HepG2 (cell line): ENCODE data around the gene GRB2. TPM values are rescaled to one million over a fixed set of nuclear protein-coding genes. Genes with fewer than 3 reads are reported as not detected.

ENCODE experiments used
- ATAC-seq: fragments of 200-7000 bp; cut with Tn5 transposase; 3 replicates; pipeline ENCODE4 v1.9.1; 2020; ENCODE audit warnings: mild to moderate bottlenecking, moderate library complexity
- BruUV-seq: library from RNA; stranded (reverse); fragments of 400-500 nt; replicated peaks from 2 replicates; lab custom pipeline; 2021; lab: Mats Ljungman, UMichigan
- CTCF ChIA-PET: fragments of 300-600 bp; formaldehyde crosslinking; extraction: SDS; loops from one replicate; lab custom pipeline; 2021; ENCODE audit warnings: low total read pairs, inconsistent platforms, low intra/inter-chr PET ratio; lab: Yijun Ruan, JAX
- POLR2A ChIA-PET: fragments of 350-600 bp; sonication (Branson Sonifier 250); formaldehyde crosslinking; loops from one replicate; lab custom pipeline; 2020; ENCODE audit warnings: antibody characterized with exemption, inconsistent platforms; lab: Yijun Ruan, JAX
- DNase-seq: peaks from one replicate; pipeline ENCODE4 v3.0.0-alpha.2; 2015; ENCODE audit warnings: low spot score
- FAIRE-seq: peaks from 3 replicates; lab custom pipeline; 2011; peaks lifted over from hg19 to GRCh38; lab: Jason Lieb, UNC
- H2AFZ ChIP-seq: one replicate; pipeline ENCODE4 v1.6.1; 2011; ENCODE audit warnings: low read length, inconsistent platforms
- H3K27ac ChIP-seq: fragments of 300-600 bp; 3 replicates; pipeline ENCODE4 v1.8.0; 2011; ENCODE audit warnings: mixed run types, mild to moderate bottlenecking, mixed read lengths, low read length, inconsistent platforms; ENCODE audit not compliant: insufficient read depth; ENCODE audit errors: extremely low read length
- H3K27me3 ChIP-seq, 2 experiments: fragments of 200-600 bp in 1 of 2; 2 replicates in 1 of 2; 3 replicates in 1 of 2; pipeline versions ENCODE4 v1.6.0 to v1.8.0; 2011; ENCODE audit warnings: low read length in 2 of 2, mild to moderate bottlenecking in 2 of 2, moderate library complexity in 2 of 2, inconsistent platforms in 1 of 2; ENCODE audit not compliant: insufficient read depth in 2 of 2, control insufficient read depth in 1 of 2
- H3K36me3 ChIP-seq, 2 experiments: fragments of 200-600 bp in 1 of 2; replicated peaks in 1 of 2; 2 replicates in 1 of 2; 3 replicates in 1 of 2; pipeline versions ENCODE4 v1.5.1 to v1.8.0; 2011; ENCODE audit warnings: low read length in 2 of 2, inconsistent platforms in 1 of 2; ENCODE audit not compliant: insufficient read depth in 2 of 2, control insufficient read depth in 1 of 2
- H3K4me1 ChIP-seq: 2 replicates; pipeline ENCODE4 v1.5.1; 2012; ENCODE audit warnings: low read length, inconsistent platforms; ENCODE audit not compliant: insufficient read depth
- H3K4me2 ChIP-seq: 2 replicates; pipeline ENCODE4 v1.6.0; 2011; ENCODE audit warnings: low read depth, low read length, inconsistent platforms
- H3K4me3 ChIP-seq, 3 experiments: fragments of 200-600 bp in 1 of 3; sonication (generic), shearing (Covaris generic) in 1 of 3; replicated peaks in 1 of 3; 2 replicates each; pipeline ENCODE4 v1.5.1; 2011 to 2016; ENCODE audit warnings: low read length in 3 of 3, inconsistent platforms in 2 of 3, low read depth in 2 of 3, mild to moderate bottlenecking in 2 of 3, control low read depth in 1 of 3, mixed read lengths in 1 of 3; ENCODE audit not compliant: insufficient read depth in 1 of 3
- H3K79me2 ChIP-seq: one replicate; pipeline ENCODE4 v1.6.1; 2011; ENCODE audit warnings: low read length, inconsistent platforms; ENCODE audit not compliant: insufficient read depth
- H3K9ac ChIP-seq: 2 replicates; pipeline ENCODE4 v1.6.0; 2011; ENCODE audit warnings: mild to moderate bottlenecking, low read depth, low read length, inconsistent platforms; ENCODE audit not compliant: insufficient read depth
- H3K9me3 ChIP-seq: 2 replicates; pipeline ENCODE4 v1.5.1; 2012; ENCODE audit warnings: mild to moderate bottlenecking, low read length
- H4K20me1 ChIP-seq: 2 replicates; pipeline ENCODE4 v1.6.0; 2011; ENCODE audit warnings: inconsistent platforms, mild to moderate bottlenecking, low read length, moderate library complexity; ENCODE audit not compliant: insufficient read depth
- NFYB ChIP-seq: sonication (generic); formaldehyde crosslinking; IDR thresholded peaks from 2 replicates; pipeline ENCODE4 v1.4.0; 2020; ENCODE audit warnings: missing genetic modification reagents
- SMARCC2 ChIP-seq: fragments of 450-650 bp; IDR thresholded peaks from 2 replicates; pipeline ENCODE4 v1.6.1; 2017; ENCODE audit warnings: antibody characterized with exemption, mild to moderate bottlenecking
- SP5 ChIP-seq: IDR thresholded peaks from 2 replicates; pipeline ENCODE4 v1.6.1; 2016; ENCODE audit warnings: low read depth, borderline replicate concordance
- ZBTB4 ChIP-seq: sonication (generic); formaldehyde crosslinking; IDR thresholded peaks from 2 replicates; pipeline ENCODE4 v1.4.0; 2020; ENCODE audit warnings: missing genetic modification reagents, mild to moderate bottlenecking, borderline replicate concordance
- ZMYM2 ChIP-seq: sonication (generic); formaldehyde crosslinking; IDR thresholded peaks from 2 replicates; pipeline ENCODE4 v1.8.0; 2022; ENCODE audit warnings: mild to moderate bottlenecking, missing genetic modification reagents
- WGBS: methylation state at CpG from one replicate; pipeline ENCODE4 v1.1.6; 2017; ENCODE audit warnings: low lambda C conversion rate; 5-methylcytosine and 5-hydroxymethylcytosine counted together
- in situ Hi-C: cut with HindIII; loops from 2 replicates; pipeline ENCODE4 v1.10.0; 2017; ENCODE audit warnings: low pct_unique_long_range_greater_than_20kb; ENCODE audit not compliant: extremely low pct_ligation_motif_present
- intact Hi-C: fragments of 100-400 bp; cut with micrococcal nuclease; formaldehyde crosslinking; loops from one replicate; pipeline ENCODE4 v1.10.0; 2022; ENCODE audit not compliant: unreplicated experiment
- polyA plus RNA-seq, 8 experiments: library from polyadenylated mRNA; depleted of rRNA in 3 of 8; stranded (reverse) in 7 of 8; unstranded in 1 of 8; fragments of >200 nt; fragmentation: Illumina TruSeq in 4 of 8; extraction: Trizol in 4 of 8; gene quantifications; 2 replicates each; pipeline versions ENCODE4 v1.2.1 to v1.2.3, GENCODE V29; 2011 to 2016; ENCODE audit warnings: low read depth in 4 of 8, missing spikeins in 1 of 8, mixed read lengths in 1 of 8; ENCODE audit not compliant: insufficient read depth in 1 of 8
- total RNA-seq, 5 experiments: library from RNA; depleted of rRNA; stranded (reverse); fragments of >200 nt; fragmentation: Illumina TruSeq; extraction: Trizol; gene quantifications; 2 replicates each; pipeline ENCODE4 v1.2.3, GENCODE V29; 2016; ENCODE audit warnings: low read depth in 1 of 5
- TF ChIP-seq, protein P1 (sequence below): sonication (generic); formaldehyde crosslinking; IDR thresholded peaks from 2 replicates; pipeline ENCODE4 v1.9.0; 2022; ENCODE audit warnings: missing genetic modification reagents, mild to moderate bottlenecking, borderline replicate concordance
- TF ChIP-seq, protein P2 (sequence below): sonication (generic); formaldehyde crosslinking; IDR thresholded peaks from 2 replicates; pipeline ENCODE4 v1.4.0; 2020; ENCODE audit warnings: missing genetic modification reagents

Gene GRB2
- total and polyA plus RNA-seq, 2 of the 13 experiments (the other 11 are each of a cell fraction or from before 2014, with no cell fraction given) = 84.6 to 92.3 TPM

DNA sequence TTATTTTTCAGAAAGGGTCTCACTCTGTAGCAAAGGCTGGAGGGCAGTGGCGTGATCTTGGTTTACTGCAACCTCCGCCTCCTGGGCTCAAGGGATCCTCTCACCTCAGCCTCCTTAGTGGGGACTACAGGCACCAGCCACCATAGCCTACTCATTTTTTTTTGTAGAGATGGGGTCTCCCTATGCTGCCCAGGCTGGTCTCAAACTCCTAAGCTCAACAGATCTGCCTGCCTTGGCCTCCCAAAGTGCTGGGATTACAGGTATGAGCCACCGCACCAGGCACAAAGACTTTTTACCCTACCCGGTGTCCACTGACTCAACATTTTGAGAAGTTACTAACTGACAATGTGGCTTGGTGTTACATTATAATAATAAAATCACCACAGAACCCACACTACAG is 7.2 kb downstream of the GRB2 start (continued):
- TF ChIP-seq NFYB (CRISPR knock-in tag) = no peak
- TF ChIP-seq SMARCC2 = no peak
- 0 out of 2 replicates have a peak, but pooled peaks have one; percentile 8 for TF ChIP-seq ZMYM2 (CRISPR knock-in tag)
- TF ChIP-seq SP5 (CRISPR knock-in tag) = no peak

DNA sequence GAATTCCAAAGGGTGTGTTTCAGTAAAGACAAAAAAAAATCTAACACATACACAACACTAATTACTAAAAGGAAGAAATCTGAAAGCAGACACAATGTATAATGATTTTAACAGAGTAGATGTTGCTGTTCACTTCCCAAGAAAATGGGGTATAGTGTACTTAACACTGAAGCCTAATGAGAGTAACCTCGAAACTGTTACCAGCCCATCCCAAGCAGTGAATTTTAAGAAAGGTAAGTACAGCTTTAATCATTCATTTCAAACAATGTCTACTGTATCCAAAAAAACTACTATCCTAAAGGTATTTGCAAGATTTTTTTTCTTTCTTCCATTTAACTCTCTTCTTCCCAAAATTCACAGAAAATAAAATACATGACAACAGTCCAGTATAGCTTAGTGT is 8.3 kb downstream of the GRB2 start:
- H3K27me3 ChIP-seq = peaks cover 0 to 3% of the 10 kb centered on the region in 2 experiments; a peak in 1 of 5 replicates
- no TSS peak for BruUV-seq
- TF ChIP-seq, protein P1, sequence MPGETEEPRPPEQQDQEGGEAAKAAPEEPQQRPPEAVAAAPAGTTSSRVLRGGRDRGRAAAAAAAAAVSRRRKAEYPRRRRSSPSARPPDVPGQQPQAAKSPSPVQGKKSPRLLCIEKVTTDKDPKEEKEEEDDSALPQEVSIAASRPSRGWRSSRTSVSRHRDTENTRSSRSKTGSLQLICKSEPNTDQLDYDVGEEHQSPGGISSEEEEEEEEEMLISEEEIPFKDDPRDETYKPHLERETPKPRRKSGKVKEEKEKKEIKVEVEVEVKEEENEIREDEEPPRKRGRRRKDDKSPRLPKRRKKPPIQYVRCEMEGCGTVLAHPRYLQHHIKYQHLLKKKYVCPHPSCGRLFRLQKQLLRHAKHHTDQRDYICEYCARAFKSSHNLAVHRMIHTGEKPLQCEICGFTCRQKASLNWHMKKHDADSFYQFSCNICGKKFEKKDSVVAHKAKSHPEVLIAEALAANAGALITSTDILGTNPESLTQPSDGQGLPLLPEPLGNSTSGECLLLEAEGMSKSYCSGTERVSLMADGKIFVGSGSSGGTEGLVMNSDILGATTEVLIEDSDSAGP (CRISPR knock-in tag) = no peak
- no peak for TF ChIP-seq ZBTB4 (CRISPR knock-in tag)
- TF ChIP-seq, protein P2, sequence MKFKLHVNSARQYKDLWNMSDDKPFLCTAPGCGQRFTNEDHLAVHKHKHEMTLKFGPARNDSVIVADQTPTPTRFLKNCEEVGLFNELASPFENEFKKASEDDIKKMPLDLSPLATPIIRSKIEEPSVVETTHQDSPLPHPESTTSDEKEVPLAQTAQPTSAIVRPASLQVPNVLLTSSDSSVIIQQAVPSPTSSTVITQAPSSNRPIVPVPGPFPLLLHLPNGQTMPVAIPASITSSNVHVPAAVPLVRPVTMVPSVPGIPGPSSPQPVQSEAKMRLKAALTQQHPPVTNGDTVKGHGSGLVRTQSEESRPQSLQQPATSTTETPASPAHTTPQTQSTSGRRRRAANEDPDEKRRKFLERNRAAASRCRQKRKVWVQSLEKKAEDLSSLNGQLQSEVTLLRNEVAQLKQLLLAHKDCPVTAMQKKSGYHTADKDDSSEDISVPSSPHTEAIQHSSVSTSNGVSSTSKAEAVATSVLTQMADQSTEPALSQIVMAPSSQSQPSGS = no peak
- TF ChIP-seq, all 625 proteins: peak for 0
- no peak for FAIRE-seq
- in situ Hi-C loops (no loop called here), intact Hi-C loops (no loop called here)
- H3K4me2 ChIP-seq = no peak overlapping the region
- ChIA-PET POLR2A (interaction anchor here (0.5 to 2.2 kb wide), 5 partner anchors 12 to 108 kb away, joined by 3 to 7 read pairs (median 4); partner anchors contain the start of gene SLC25A19), CTCF (no interaction called here)
- peaks cover 62% of the 10 kb centered on the region for H3K4me1 ChIP-seq
- H2AFZ ChIP-seq = no peak overlapping the region
- no peak overlapping the region for H3K4me3 ChIP-seq
- no peak for ATAC-seq
- H3K9ac ChIP-seq = no peak overlapping the region
- 93% methylated on average over 1 of the region's 1 CpG for WGBS
- H3K79me2 ChIP-seq = peaks cover 95% of the 10 kb centered on the region
- no peaks in the 10 kb centered on the region for H3K9me3 ChIP-seq
- no peak for DNase-seq
- H4K20me1 ChIP-seq = peaks cover 27% of the 10 kb centered on the region
- H3K36me3 ChIP-seq = peaks cover 2 to 9% of the 10 kb centered on the region in 2 experiments; a peak in 2 of 5 replicates
- no peak overlapping the region for H3K27ac ChIP-seq
